AG08396 (cell line): ENCODE results near the gene ARPP21.

Experiments
- DNase-seq: peaks from one replicate; pipeline ENCODE4 v3.0.0; 2012; ENCODE audit warnings: low spot score, mixed read lengths

ARPP21 gene

GRCh38 chr3:35641920-35642527 lies 2.7 kb downstream of the ARPP21 start:
- no peak for DNase-seq

GRCh38 chr3:35643495-35643894 lies 4.2 kb downstream of the ARPP21 start:
- no peak for DNase-seq

- no peak for DNase-seq
These were observed 5.1 kb downstream of the ARPP21 start for GRCh38 chr3:35644451-35644850.

- DNase-seq: no peak
These were observed 5.9 kb downstream of the ARPP21 start for GRCh38 chr3:35645189-35645588.

- DNase-seq: no peak
These were observed 6.8 kb downstream of the ARPP21 start for GRCh38 chr3:35646081-35646480.

GRCh38 chr3:35647461-35647860 lies 8.1 kb downstream of the ARPP21 start:
- DNase-seq: no peak

- no peak for DNase-seq
These were observed 9.0 kb downstream of the ARPP21 start for GRCh38 chr3:35648347-35648746.

GRCh38 chr3:35649405-35649804 lies 10.1 kb downstream of the ARPP21 start:
- DNase-seq: no peak

- no peak for DNase-seq
These were observed 12.1 kb downstream of the ARPP21 start for GRCh38 chr3:35651426-35651825.

- DNase-seq: no peak
These were observed 12.5 kb downstream of the ARPP21 start for GRCh38 chr3:35651851-35652250.

- DNase-seq: no peak
These were observed 14.0 kb downstream of the ARPP21 start for GRCh38 chr3:35653347-35653746.

- no peak for DNase-seq
These were observed 15.2 kb downstream of the ARPP21 start for GRCh38 chr3:35654476-35654875.

GRCh38 chr3:35658686-35659085 lies 19.4 kb downstream of the ARPP21 start:
- DNase-seq: no peak

GRCh38 chr3:35659768-35660167 lies 20.4 kb downstream of the ARPP21 start:
- no peak for DNase-seq

- DNase-seq: no peak
These were observed 24.1 kb downstream of the ARPP21 start for GRCh38 chr3:35663471-35663870.

- peak; percentile 3 for DNase-seq
These were observed 25.2 kb downstream of the ARPP21 start for GRCh38 chr3:35664460-35664919.

- no peak for DNase-seq
These were observed 26.2 kb downstream of the ARPP21 start for GRCh38 chr3:35665390-35666055.

- no peak for DNase-seq
These were observed 27.6 kb downstream of the ARPP21 start for GRCh38 chr3:35666888-35667287.

- DNase-seq: no peak
These were observed 31.2 kb downstream of the ARPP21 start for GRCh38 chr3:35670408-35670965.

- DNase-seq: no peak
These were observed 32.2 kb downstream of the ARPP21 start for GRCh38 chr3:35671483-35671882.

GRCh38 chr3:35673017-35673416 lies 33.7 kb downstream of the ARPP21 start:
- no peak for DNase-seq

- no peak for DNase-seq
These were observed 35.3 kb downstream of the ARPP21 start for GRCh38 chr3:35674451-35675109.

GRCh38 chr3:35675206-35675605 lies 35.9 kb downstream of the ARPP21 start:
- no peak for DNase-seq
